Stromal cell of bone marrow (primary cell): Measurements from ENCODE around the gene OXTR.
"Not testable (repeated sequence)": the region's sequence is repeated elsewhere in the genome, so short reads cannot be mapped to it uniquely, and the experiment has no call there.

Source experiments
- DNase-seq: peaks from one replicate; pipeline ENCODE4 v3.0.0-alpha.2; 2012; ENCODE audit warnings: low read depth

OXTR gene

GRCh38 chr3:8741581-8742261 is 27.7 kb downstream of the OXTR start:
- DNase-seq = no peak

GRCh38 chr3:8739757-8740504 is 29.5 kb downstream of the OXTR start:
- DNase-seq = no peak

- DNase-seq = no peak
These were observed 30.8 kb downstream of the OXTR start for GRCh38 chr3:8738639-8739038.

GRCh38 chr3:8737823-8738222 is 31.6 kb downstream of the OXTR start:
- no peak for DNase-seq

GRCh38 chr3:8737301-8737700 is 32.1 kb downstream of the OXTR start:
- DNase-seq = no peak

- DNase-seq = no peak
These were observed 33.0 kb downstream of the OXTR start for GRCh38 chr3:8736436-8736835.

GRCh38 chr3:8734908-8735307 is 34.5 kb downstream of the OXTR start:
- DNase-seq = no peak

GRCh38 chr3:8734137-8734878 is 35.1 kb downstream of the OXTR start:
- no peak for DNase-seq

GRCh38 chr3:8733332-8734094 is 35.9 kb downstream of the OXTR start, which contains the start of gene CAV3:
Gene CAV3, plus strand, starts transcription at chr3:8733802. Its CDS starts 75 bp downstream, at chr3:8733877.
- no peak for DNase-seq

GRCh38 chr3:8732413-8732812 is 37.0 kb downstream of the OXTR start:
- DNase-seq = no peak

GRCh38 chr3:8730656-8731055 is 38.8 kb downstream of the OXTR start:
- no peak for DNase-seq

- DNase-seq = no peak
These were observed 39.9 kb downstream of the OXTR start for GRCh38 chr3:8729479-8729878.

- no peak for DNase-seq
These were observed 41.6 kb downstream of the OXTR start for GRCh38 chr3:8727605-8728512.

GRCh38 chr3:8724108-8724752 is 45.2 kb downstream of the OXTR start:
- DNase-seq = no peak

GRCh38 chr3:8723612-8724011 is 45.8 kb downstream of the OXTR start:
- DNase-seq = no peak

GRCh38 chr3:8722808-8723207 is 46.6 kb downstream of the OXTR start:
- DNase-seq = no peak

GRCh38 chr3:8715757-8716156 is 53.7 kb downstream of the OXTR start:
- not testable (repeated sequence) for DNase-seq

- no peak for DNase-seq
These were observed 55.3 kb downstream of the OXTR start for GRCh38 chr3:8713901-8714759.

GRCh38 chr3:8712908-8713255 is 56.5 kb downstream of the OXTR start:
- no peak for DNase-seq
